Activated CD4-positive, alpha-beta T cell treated with anti-CD3 and anti-CD28 coated beads, Interleukin-2, amount 10 ng/mL, durations not matched to agents 7 days and 5 days (primary cell): Measurements from ENCODE around the gene GPR180. TPM values are rescaled to one million over a fixed set of nuclear protein-coding genes. Genes with fewer than 3 reads are reported as not detected.

ENCODE experiments used
- CTCF ChIA-PET: fragments of 350-600 bp; sonication (Branson Sonifier 250); formaldehyde crosslinking; loops from one replicate; lab custom pipeline; 2021; ENCODE audit warnings: antibody characterized with exemption; lab: Charles Lee
- POLR2A ChIA-PET: fragments of 350-600 bp; sonication (Branson Sonifier 250); formaldehyde crosslinking; loops from one replicate; lab custom pipeline; 2021; ENCODE audit warnings: antibody characterized with exemption; lab: Charles Lee
- DNase-seq: peaks from one replicate; pipeline ENCODE4 v3.0.0-alpha.2; 2020
- H3K27ac Mint-ChIP-seq: one replicate; pipeline ENCODE4 v1.8.0; 2021; ENCODE audit warnings: mild to moderate bottlenecking, moderate library complexity, mixed read lengths
- H3K27me3 Mint-ChIP-seq: one replicate; pipeline ENCODE4 v1.8.0; 2021; ENCODE audit warnings: mixed read lengths
- H3K36me3 Mint-ChIP-seq: one replicate; pipeline ENCODE4 v1.8.0; 2021; ENCODE audit warnings: low read depth, mixed read lengths
- H3K4me1 Mint-ChIP-seq: one replicate; pipeline ENCODE4 v1.8.0; 2021; ENCODE audit warnings: mixed read lengths
- H3K4me3 Mint-ChIP-seq: one replicate; pipeline ENCODE4 v1.8.0; 2021; ENCODE audit warnings: mild to moderate bottlenecking, moderate library complexity, mixed read lengths
- H3K9me3 Mint-ChIP-seq: one replicate; pipeline ENCODE4 v1.8.0; 2021; ENCODE audit warnings: mixed read lengths
- total RNA-seq, 2 experiments: library from RNA; stranded (reverse); gene quantifications; one replicate each; pipeline ENCODE4 v1.2.3, GENCODE V29; 2021

Gene GPR180
- total RNA-seq, 2 experiments from 2014 or later, result 6.2 to 6.8 TPM

DNA sequence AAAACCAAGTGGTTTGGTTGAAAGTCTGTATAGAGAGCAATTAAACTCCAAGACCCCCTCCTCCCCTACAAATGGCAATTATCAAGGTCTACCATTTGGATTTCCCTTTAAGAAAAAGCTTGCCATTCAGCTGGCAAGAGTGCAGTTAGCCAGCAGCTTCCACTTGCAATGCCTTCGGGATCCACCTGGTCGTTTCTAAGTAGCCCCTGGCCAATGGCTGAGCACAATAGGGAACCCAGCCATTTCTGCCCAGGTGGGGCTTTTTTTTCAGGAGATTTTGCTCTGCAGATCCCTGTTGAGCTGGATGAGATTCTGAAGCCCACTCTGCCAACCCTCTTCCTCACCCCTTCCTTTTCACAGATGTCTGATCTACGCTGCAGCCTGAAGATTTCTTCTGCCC lies 32.0 kb upstream of the GPR180 start:
- peaks cover 54% of the 10 kb centered on the region for H3K36me3 Mint-ChIP-seq

DNA sequence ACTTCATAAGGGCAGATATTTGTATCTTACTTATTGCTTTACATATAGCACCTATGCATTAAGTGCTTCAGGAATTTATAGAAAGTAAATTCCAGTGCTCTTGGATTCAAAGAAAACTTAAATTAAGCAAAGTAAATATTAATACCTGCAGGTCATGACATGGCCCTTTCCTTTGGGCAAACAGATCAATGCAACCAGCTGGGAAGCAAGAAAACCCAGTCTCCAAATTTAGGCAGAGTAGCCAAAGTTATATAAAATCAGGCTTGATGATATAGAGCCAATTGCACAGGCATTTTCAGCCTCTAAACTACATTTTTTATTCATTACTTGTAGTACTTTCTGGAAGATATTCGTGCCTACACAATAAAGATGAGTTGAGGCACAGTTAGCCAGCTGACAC lies 22.6 kb upstream of the GPR180 start:
- POLR2A ChIA-PET, result interaction anchor here (0.5 to 0.6 kb wide), 2 partner anchors 16 to 19 kb away, joined by 3 read pairs; no protein-coding TSS in a partner anchor
- no peak overlapping the region for H3K4me3 Mint-ChIP-seq

More for the DNA sequence above, 32.0 kb upstream of the GPR180 start:
- Mint-ChIP-seq H3K9me3 (peaks cover 3% of the 10 kb centered on the region), H3K27me3 (no peaks in the 10 kb centered on the region), H3K4me1 (no peaks in the 10 kb centered on the region), H3K27ac (no peak overlapping the region), H3K4me3 (no peak overlapping the region)
- CTCF ChIA-PET, result interaction anchor here (1.5 kb wide), 1 partner anchor 20 kb away, joined by 3 read pairs; no protein-coding TSS in a partner anchor
- DNase-seq, result no peak
- POLR2A ChIA-PET, result no interaction called here

DNA sequence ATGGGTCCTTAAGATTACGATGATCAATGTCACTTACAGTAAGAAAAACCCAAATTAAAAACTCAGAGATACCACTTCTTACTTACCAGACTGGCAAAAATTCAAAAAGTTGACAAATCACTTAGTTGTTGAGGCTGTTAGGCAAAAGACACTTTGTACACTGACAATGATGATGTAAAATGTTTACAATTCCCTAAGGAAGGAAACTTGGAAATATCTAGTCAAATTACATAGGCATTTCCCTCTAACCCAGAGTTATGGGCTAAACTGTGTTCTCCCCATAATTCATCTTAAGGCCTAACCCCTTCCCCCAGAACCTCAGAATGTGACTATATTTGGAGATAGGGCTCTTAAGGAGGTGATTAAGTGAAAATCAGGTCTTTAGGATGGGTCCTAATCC lies 17.7 kb upstream of the GPR180 start:
- no peak for DNase-seq
- Mint-ChIP-seq H3K9me3 (no peaks in the 10 kb centered on the region), H3K27ac (no peak overlapping the region), H3K4me1 (peaks cover 9% of the 10 kb centered on the region), H3K4me3 (no peak overlapping the region), H3K36me3 (peaks cover 62% of the 10 kb centered on the region), H3K27me3 (no peaks in the 10 kb centered on the region)
- ChIA-PET CTCF (no interaction called here), POLR2A (no interaction called here)

More for the DNA sequence above, 22.6 kb upstream of the GPR180 start:
- Mint-ChIP-seq H3K27ac (no peak overlapping the region), H3K36me3 (peaks cover 56% of the 10 kb centered on the region), H3K9me3 (no peaks in the 10 kb centered on the region), H3K27me3 (no peaks in the 10 kb centered on the region), H3K4me1 (peaks cover under 1% of the 10 kb centered on the region)
- no peak for DNase-seq
- CTCF ChIA-PET, result no interaction called here

DNA sequence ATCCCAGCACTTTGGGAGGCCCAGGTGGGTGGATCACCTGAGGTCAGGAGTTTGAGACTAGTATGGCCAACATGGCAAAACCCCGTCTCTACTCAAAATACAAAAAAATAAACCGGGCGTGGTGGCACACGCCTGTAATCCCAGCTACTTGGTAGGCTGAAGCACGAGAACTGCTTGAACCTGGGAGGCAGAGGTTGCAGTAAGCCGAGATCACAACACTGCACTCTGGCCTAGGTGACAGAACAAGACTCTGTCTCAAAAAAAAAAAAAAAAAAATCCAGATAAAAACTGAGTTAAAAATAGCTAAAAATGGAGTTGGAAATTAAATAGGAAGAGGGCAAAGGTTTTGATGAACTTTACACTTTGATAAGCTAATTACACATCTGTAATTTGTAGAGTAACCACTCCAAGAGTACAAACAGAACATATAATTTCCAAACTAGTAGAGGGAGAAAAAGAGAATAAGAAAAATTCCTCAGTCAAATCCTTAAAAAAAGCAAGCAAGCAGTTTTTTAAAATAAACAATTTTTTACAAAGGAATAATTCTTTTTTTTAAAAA lies 16.0 kb upstream of the GPR180 start:
- ChIA-PET CTCF (interaction anchor here (0.6 to 1.5 kb wide), 4 partner anchors 32 to 1444 kb away, joined by 3 to 6 read pairs (median 3); no protein-coding TSS in a partner anchor), POLR2A (no interaction called here)
- Mint-ChIP-seq H3K36me3 (peaks cover 59% of the 10 kb centered on the region), H3K9me3 (no peaks in the 10 kb centered on the region), H3K4me1 (peaks cover 18% of the 10 kb centered on the region), H3K4me3 (no peak overlapping the region), H3K27ac (no peak overlapping the region), H3K27me3 (no peaks in the 10 kb centered on the region)
- no peak for DNase-seq

DNA sequence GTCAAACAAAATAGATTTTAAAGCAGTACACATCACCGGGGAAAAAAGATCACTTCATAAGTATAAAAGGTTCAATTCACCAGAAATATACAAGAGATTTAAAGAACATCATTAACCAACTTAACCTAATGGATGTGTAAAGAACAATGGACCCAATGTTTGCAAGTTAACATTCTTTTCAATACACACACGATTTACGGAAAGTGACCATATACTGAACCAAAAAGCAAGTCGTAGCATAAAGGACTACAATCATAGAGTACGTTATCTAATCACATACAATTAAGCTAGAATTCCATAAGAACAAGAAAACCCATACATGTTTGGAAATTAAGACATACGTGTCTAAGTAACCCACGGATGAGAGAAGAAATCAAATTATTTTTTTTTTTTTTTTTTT lies 15.3 kb upstream of the GPR180 start:
- H3K9me3 Mint-ChIP-seq, result no peaks in the 10 kb centered on the region
- no peak overlapping the region for H3K4me3 Mint-ChIP-seq
- ChIA-PET POLR2A (no interaction called here), CTCF (interaction anchor here (0.7 to 1.3 kb wide), 4 partner anchors 9 to 604 kb away, joined by 3 to 6 read pairs (median 4); partner anchors contain the start of gene TGDS)
- DNase-seq, result no peak
- no peak overlapping the region for H3K27ac Mint-ChIP-seq
- peaks cover 58% of the 10 kb centered on the region for H3K36me3 Mint-ChIP-seq
- no peaks in the 10 kb centered on the region for H3K27me3 Mint-ChIP-seq
- H3K4me1 Mint-ChIP-seq, result peaks cover 21% of the 10 kb centered on the region

DNA sequence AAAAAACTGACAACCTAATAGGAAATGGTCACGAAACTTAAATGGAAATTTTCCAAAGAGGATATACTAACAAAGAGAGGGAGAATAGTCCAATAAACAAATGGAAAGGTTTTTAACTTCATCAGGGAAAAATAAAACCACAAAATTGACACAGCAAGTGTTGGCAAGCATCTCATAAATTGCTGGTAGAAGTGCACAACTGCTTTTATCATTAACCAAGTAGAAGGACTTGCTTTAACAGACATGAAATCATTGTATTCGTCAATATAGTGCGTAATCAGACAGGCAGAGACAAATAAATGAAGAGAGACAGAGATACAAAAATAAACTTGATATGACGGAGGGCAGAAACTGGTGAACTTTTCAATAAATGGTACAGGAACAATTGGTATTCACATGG lies 13.1 kb upstream of the GPR180 start:
- POLR2A ChIA-PET, result no interaction called here

DNA sequence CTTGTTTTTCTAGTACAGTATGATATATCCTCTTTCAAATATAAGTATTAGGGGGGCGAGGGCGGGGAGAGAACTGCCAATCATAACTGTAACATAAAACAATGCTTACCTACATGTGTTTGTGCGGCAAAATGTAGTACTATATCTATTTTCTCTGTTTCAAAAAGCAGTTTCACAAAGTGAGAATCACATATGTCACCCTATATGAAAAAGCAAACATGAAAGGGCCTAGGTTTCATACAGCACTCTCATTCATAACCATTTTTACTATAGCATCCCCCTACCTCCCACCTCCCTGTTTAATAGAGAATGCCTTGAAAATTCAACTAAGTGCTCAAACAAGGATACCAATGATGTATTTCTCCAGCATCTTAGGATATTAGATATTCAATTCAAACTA lies 10.9 kb upstream of the GPR180 start:
- Mint-ChIP-seq H3K27ac (no peak overlapping the region), H3K27me3 (no peaks in the 10 kb centered on the region), H3K9me3 (no peaks in the 10 kb centered on the region), H3K4me3 (no peak overlapping the region), H3K4me1 (peaks cover 41% of the 10 kb centered on the region), H3K36me3 (peaks cover 39% of the 10 kb centered on the region)
- DNase-seq, result no peak
- CTCF ChIA-PET, result no interaction called here
- POLR2A ChIA-PET, result no interaction called here

More for the DNA sequence above, 13.1 kb upstream of the GPR180 start:
- no peak overlapping the region for H3K4me3 Mint-ChIP-seq
- H3K4me1 Mint-ChIP-seq, result peaks cover 28% of the 10 kb centered on the region
- no peak for DNase-seq
- CTCF ChIA-PET, result interaction anchor here (1.0 kb wide), 1 partner anchor 25 kb away, joined by 5 read pairs; no protein-coding TSS in a partner anchor
- no peak overlapping the region for H3K27ac Mint-ChIP-seq
- peaks cover 50% of the 10 kb centered on the region for H3K36me3 Mint-ChIP-seq
- H3K9me3 Mint-ChIP-seq, result no peaks in the 10 kb centered on the region
- no peaks in the 10 kb centered on the region for H3K27me3 Mint-ChIP-seq

DNA sequence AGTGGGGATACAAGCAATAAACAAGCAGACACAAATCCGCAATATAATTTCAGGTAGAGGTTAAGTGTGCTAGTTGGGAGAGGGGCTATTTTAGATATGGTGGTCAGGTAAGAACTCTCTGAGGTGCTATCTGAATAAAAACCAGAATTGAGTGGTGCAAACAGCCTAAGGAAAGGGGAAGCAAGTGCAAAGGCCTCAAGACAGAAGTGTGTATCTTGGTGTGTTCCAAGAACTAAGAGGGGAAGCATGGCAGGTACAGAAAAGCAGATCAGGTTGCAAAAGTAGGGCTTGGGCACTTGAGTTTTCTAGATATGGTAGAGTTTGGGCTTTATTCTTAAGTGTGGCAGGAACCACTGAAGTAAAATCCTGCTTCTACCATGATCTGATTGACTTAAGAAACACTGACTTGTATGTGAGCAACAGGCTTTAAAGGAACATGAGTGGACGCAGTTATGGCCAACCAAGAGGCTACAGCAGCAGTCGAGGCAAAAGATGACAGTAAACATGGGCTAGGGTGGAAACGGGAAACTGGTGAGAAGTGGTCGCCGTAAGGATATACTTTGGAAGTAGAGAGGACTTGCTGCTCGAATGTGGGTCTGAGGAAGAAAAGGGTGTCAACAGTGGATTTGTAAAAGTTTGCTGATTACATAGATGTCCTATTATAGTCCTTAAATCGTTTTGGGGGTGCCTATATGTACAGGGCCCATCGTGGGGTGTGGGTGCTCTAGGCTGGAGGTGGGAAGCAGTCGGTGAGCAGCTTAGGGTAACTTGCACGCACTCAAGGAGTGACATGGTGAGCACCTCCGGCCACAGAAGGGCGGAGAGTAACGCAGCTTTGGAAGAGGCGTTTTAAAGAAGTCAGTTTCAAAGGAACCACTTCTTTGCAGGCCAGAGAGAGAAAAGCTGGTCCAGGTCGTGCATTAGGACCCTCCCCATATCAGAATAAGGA lies 6.4 kb upstream of the GPR180 start:
- Mint-ChIP-seq H3K4me3 (peak overlapping the region; percentile 83), H3K9me3 (no peaks in the 10 kb centered on the region), H3K4me1 (peaks cover 43% of the 10 kb centered on the region), H3K27ac (peak overlapping the region; percentile 94), H3K27me3 (no peaks in the 10 kb centered on the region), H3K36me3 (peaks cover 20% of the 10 kb centered on the region)
- DNase-seq, result peak; percentile 41
- ChIA-PET CTCF (interaction anchor here (0.6 to 1.7 kb wide), 6 partner anchors 8 to 1190 kb away, joined by 3 to 8 read pairs (median 4); no protein-coding TSS in a partner anchor), POLR2A (interaction anchor here (0.6 to 1.4 kb wide), 3 partner anchors 16 to 46 kb away, joined by 3 to 4 read pairs (median 3); no protein-coding TSS in a partner anchor)

DNA sequence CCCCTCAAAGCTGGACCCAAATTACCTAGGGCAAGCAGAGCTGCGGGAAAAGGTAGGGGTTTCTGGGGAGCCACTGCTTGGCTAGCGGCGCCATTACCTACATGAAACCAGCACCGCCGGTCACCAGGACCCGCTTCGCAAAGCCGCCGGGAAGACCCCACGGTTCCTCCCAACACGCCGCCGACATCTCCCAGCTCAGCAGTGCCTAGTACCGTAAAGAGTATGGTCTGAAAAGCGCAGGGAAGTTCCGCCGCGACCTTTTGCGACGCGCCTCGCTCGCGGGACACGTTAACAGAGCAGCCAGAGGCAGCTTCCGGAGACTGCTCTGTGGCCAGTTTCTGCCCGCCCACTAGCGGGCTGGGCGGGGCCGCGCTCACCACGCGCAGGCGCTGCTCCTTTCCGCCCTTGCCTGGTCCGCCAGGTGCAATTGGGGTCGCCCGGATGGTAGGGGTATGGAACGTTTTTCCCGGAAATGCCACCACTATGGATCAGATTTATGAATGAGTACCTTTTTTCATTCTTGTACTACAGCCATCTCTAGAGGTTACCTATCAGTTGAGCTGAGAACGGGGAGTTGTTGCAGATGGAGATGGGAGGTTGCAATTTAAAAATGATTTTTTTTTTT lies 5.6 kb upstream of the GPR180 start, which contains the start of gene TGDS:
Gene TGDS (minus strand): TSS at position 203 of the 625 bp plus-strand sequence. CDS start 16 bp downstream, at position 187.
- no peaks in the 10 kb centered on the region for H3K27me3 Mint-ChIP-seq
- CTCF ChIA-PET, result interaction anchor here (0.6 to 1.7 kb wide), 6 partner anchors 9 to 1191 kb away, joined by 3 to 8 read pairs (median 4); no protein-coding TSS in a partner anchor
- peak; percentile 91 for DNase-seq

DNA sequence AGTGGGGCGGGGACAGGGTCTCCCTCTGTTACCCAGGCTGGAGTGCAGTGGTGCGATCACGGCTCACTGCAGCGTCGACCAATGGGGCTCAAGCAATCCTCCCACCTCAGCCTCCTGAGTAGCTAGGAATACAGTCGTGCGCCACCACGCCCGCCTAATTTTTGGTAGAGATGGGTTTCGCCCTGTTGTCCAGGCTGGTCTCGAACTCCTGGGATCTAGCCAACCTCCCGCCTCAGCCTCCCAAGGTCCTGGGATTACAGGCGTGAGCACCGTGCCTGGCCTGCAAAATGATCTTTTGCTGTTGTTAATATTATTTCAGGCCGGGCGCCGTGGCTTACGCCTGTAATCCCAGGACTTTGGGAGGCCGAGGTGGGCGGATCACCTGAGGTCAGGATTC lies 5.1 kb upstream of the GPR180 start:
- peak overlapping the region; percentile 94 for H3K27ac Mint-ChIP-seq
- POLR2A ChIA-PET, result interaction anchor here (1.4 kb wide), 1 partner anchor 47 kb away, joined by 4 read pairs; no protein-coding TSS in a partner anchor
- DNase-seq, result no peak
- peaks cover 10% of the 10 kb centered on the region for H3K9me3 Mint-ChIP-seq
- H3K36me3 Mint-ChIP-seq, result peaks cover 18% of the 10 kb centered on the region
- CTCF ChIA-PET, result interaction anchor here (1.0 to 1.7 kb wide), 5 partner anchors 8 to 161 kb away, joined by 3 to 8 read pairs (median 4); no protein-coding TSS in a partner anchor
- H3K4me3 Mint-ChIP-seq, result peak overlapping the region; percentile 83
- H3K27me3 Mint-ChIP-seq, result no peaks in the 10 kb centered on the region
- H3K4me1 Mint-ChIP-seq, result peaks cover 47% of the 10 kb centered on the region

More for the DNA sequence above, 5.6 kb upstream of the GPR180 start, which contains the start of gene TGDS:
- Mint-ChIP-seq H3K27ac (peak within 1 kb of the TSS; percentile 94), H3K36me3 (peaks cover 20% of the 10 kb centered on the region), H3K9me3 (peaks cover 6% of the 10 kb centered on the region), H3K4me1 (peaks cover 42% of the 10 kb centered on the region), H3K4me3 (peak within 1 kb of the TSS; percentile 83)
- POLR2A ChIA-PET, result interaction anchor here (1.0 to 1.4 kb wide), 2 partner anchors 26 to 47 kb away, joined by 3 to 4 read pairs; no protein-coding TSS in a partner anchor

DNA sequence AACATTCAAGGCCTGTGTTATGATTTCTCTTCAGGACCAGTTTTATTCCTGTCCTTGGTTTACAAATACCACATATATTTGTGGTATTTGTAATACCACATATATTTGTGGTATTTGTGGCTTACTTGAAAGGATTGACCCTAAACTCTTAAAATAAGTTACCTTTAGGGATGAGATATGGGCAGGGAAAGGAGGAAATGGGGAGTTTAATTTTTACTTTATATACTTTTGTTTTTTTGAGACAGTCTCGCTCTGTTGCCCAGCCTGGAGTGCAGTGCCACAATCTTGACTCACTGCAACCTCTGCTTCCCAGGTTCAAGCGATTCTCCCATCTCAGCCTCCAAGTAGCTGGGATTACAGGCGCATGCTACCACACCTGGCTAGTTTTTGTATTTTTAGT lies 3.4 kb upstream of the GPR180 start:
- Mint-ChIP-seq H3K9me3 (peaks cover 10% of the 10 kb centered on the region), H3K27ac (no peak overlapping the region), H3K27me3 (no peaks in the 10 kb centered on the region), H3K4me3 (no peak overlapping the region), H3K4me1 (peaks cover 50% of the 10 kb centered on the region), H3K36me3 (peaks cover 14% of the 10 kb centered on the region)
- POLR2A ChIA-PET, result no interaction called here
- CTCF ChIA-PET, result no interaction called here
- no peak for DNase-seq

DNA sequence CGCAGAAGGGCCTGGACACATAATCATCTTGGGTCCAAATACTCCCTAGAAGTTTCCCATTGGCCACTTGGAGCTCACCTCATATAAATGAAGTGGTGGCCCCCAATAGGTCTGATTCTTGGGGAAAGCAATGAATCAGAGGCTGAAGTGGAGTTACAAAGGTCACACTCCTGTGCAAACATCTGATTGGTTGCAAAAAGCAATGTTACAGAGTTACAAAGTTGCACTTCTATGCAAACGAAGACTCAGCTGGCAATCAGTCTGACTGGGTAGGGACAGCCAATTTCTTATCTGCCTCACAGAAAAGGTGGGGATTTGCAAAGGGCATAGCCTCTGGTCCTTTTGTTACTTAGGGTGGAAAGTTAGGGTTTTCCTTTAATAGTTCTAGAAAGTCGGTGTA lies 1.8 kb upstream of the GPR180 start:
- CTCF ChIA-PET, result interaction anchor here (1.9 kb wide), 1 partner anchor 52 kb away, joined by 7 read pairs; no protein-coding TSS in a partner anchor
- POLR2A ChIA-PET, result no interaction called here

More for the DNA sequence above, 1.8 kb upstream of the GPR180 start:
- peaks cover 10% of the 10 kb centered on the region for H3K9me3 Mint-ChIP-seq
- H3K27ac Mint-ChIP-seq, result no peak overlapping the region
- H3K27me3 Mint-ChIP-seq, result no peaks in the 10 kb centered on the region
- DNase-seq, result no peak
- H3K36me3 Mint-ChIP-seq, result peaks cover 10% of the 10 kb centered on the region
- no peak overlapping the region for H3K4me3 Mint-ChIP-seq
- H3K4me1 Mint-ChIP-seq, result peaks cover 39% of the 10 kb centered on the region
